Measurements from ENCODE around the gene ARID5B. TPM values are rescaled to one million over a fixed set of nuclear protein-coding genes. Genes with fewer than 3 reads are reported as not detected.
"Not testable (repeated sequence)": the region's sequence is repeated elsewhere in the genome, so short reads cannot be mapped to it uniquely, and the experiment has no call there.

The ARID5B gene
- total and polyA plus RNA-seq, 2 donors (not counting 1 experiment from before 2014, with no cell fraction given) = 22.4 to 237 TPM

GRCh38 chr10:61866700-61867368 is 34.7 kb upstream of the ARID5B start:
- H3K9me3 ChIP-seq (ENCODE audit: control extremely low read depth in 1 of 3, control insufficient read depth in 2 of 3, insufficient read depth in 1 of 3, low read length in 2 of 3) = no peaks in the 10 kb centered on the region
- Mint-ChIP-seq H3K4me1 (peaks cover 8% of the 10 kb centered on the region), H3K4me3 (peak overlapping the region; percentile 86), H3K27me3 (no peaks in the 10 kb centered on the region), H3K9me3 (ENCODE audit: insufficient read depth) (no peaks in the 10 kb centered on the region), H3K27ac (peak overlapping the region; percentile 78)
- TF ChIP-seq EZH2 (IDR thresholded peaks at IDR 0.05; ENCODE audit: borderline replicate concordance, insufficient read depth, low read depth, low read length, poor library complexity, severe bottlenecking) (no peak), CTCF (IDR thresholded peaks at IDR 0.05) (no peak)
- no peaks in the 10 kb centered on the region for H4K20me1 ChIP-seq (ENCODE audit: control insufficient read depth, insufficient read depth, low read length, poor library complexity, severe bottlenecking)
- no peaks in the 10 kb centered on the region for H3K36me3 ChIP-seq (replicated peaks in 1 of 2; ENCODE audit: control extremely low read depth in 1 of 2, control insufficient read depth in 1 of 2, extremely low read depth in 1 of 2, insufficient read depth in 2 of 2, low read length in 1 of 2)
- ChIA-PET CTCF (interaction anchor here (1.5 to 2.3 kb wide), 3 partner anchors 105 to 378 kb away, joined by 4 to 23 read pairs (median 6); no protein-coding TSS in a partner anchor), POLR2A (no interaction called here)
- H3K4me3 ChIP-seq (ENCODE audit: control extremely low read depth in 1 of 5, extremely low read depth in 1 of 5, insufficient read depth in 1 of 5, low read depth in 2 of 5, low read length in 4 of 5) = peak overlapping the region; percentile 30 to 59 (median 43)
- H3K27me3 ChIP-seq (replicated peaks in 1 of 4; ENCODE audit: control extremely low read depth in 1 of 4, control insufficient read depth in 3 of 4, insufficient read depth in 4 of 4, low read length in 3 of 4) = no peaks in the 10 kb centered on the region
- peak overlapping the region in 1 of 2 donors; percentile 43 for H3K27ac ChIP-seq (ENCODE audit: low read length in 2 of 2)
- peaks cover 3 to 4% of the 10 kb centered on the region in 2 donors for H3K4me1 ChIP-seq (ENCODE audit: control insufficient read depth in 2 of 2, insufficient read depth in 2 of 2, low read length in 2 of 2)
- intact Hi-C loops (cut with micrococcal nuclease) = loop anchor here (5.0 kb wide), 1 partner anchor 115 kb away; no protein-coding TSS in a partner anchor
- WGBS (ENCODE audit: insufficient coverage) = 90% methylated on average over 2 of the region's 3 CpGs
- peak overlapping the region; percentile 81 for H2AFZ ChIP-seq (ENCODE audit: insufficient read depth, low read depth, low read length, poor library complexity, severe bottlenecking)
- ATAC-seq (ENCODE audit: low read depth) (no peak), DNase-seq (peak; percentile 8)
- H3K4me2 ChIP-seq (replicated peaks; ENCODE audit: low read depth, low read length, poor library complexity, severe bottlenecking) = peak overlapping the region; percentile 72
- peak overlapping the region; percentile 49 for H3K9ac ChIP-seq (ENCODE audit: low read length)
- H3K79me2 ChIP-seq (ENCODE audit: control insufficient read depth, insufficient read depth, low read length) = no peaks in the 10 kb centered on the region

- POLR2A ChIA-PET; H3K4me1 Mint-ChIP-seq; H3K27me3 ChIP-seq (replicated peaks in 1 of 4; ENCODE audit: control extremely low read depth in 1 of 4, control insufficient read depth in 3 of 4, insufficient read depth in 4 of 4, low read length in 3 of 4); H3K36me3 ChIP-seq (replicated peaks in 1 of 2; ENCODE audit: control extremely low read depth in 1 of 2, control insufficient read depth in 1 of 2, extremely low read depth in 1 of 2, insufficient read depth in 2 of 2, low read length in 1 of 2); H3K79me2 ChIP-seq (ENCODE audit: control insufficient read depth, insufficient read depth, low read length); ATAC-seq (ENCODE audit: low read depth); H3K9me3 Mint-ChIP-seq (ENCODE audit: insufficient read depth); H3K9me3 ChIP-seq (ENCODE audit: control extremely low read depth in 1 of 3, control insufficient read depth in 2 of 3, insufficient read depth in 1 of 3, low read length in 2 of 3); H3K4me1 ChIP-seq (ENCODE audit: control insufficient read depth in 2 of 2, insufficient read depth in 2 of 2, low read length in 2 of 2); H3K27me3 Mint-ChIP-seq; H4K20me1 ChIP-seq (ENCODE audit: control insufficient read depth, insufficient read depth, low read length, poor library complexity, severe bottlenecking): not testable (repeated sequence)
- intact Hi-C loops (cut with micrococcal nuclease) = loop anchor here (5.0 kb wide), 1 partner anchor 115 kb away; no protein-coding TSS in a partner anchor
- H3K4me3 Mint-ChIP-seq = peak overlapping the region; percentile 86
- H3K27ac Mint-ChIP-seq = peak overlapping the region; percentile 78
- H3K9ac ChIP-seq (ENCODE audit: low read length) = peak overlapping the region; percentile 49
- peak overlapping the region; percentile 81 for H2AFZ ChIP-seq (ENCODE audit: insufficient read depth, low read depth, low read length, poor library complexity, severe bottlenecking)
- H3K27ac ChIP-seq (ENCODE audit: low read length in 2 of 2) = peak overlapping the region in 1 of 2 donors; percentile 43
- H3K4me3 ChIP-seq (ENCODE audit: control extremely low read depth in 1 of 5, extremely low read depth in 1 of 5, insufficient read depth in 1 of 5, low read depth in 2 of 5, low read length in 4 of 5) = peak overlapping the region; percentile 30 to 59 (median 43)
- CTCF ChIA-PET = interaction anchor here (1.2 to 2.3 kb wide), 4 partner anchors 30 to 378 kb away, joined by 4 to 23 read pairs (median 5); no protein-coding TSS in a partner anchor
- WGBS (ENCODE audit: insufficient coverage) = 31% methylated on average over 20 of the region's 22 CpGs
- H3K4me2 ChIP-seq (replicated peaks; ENCODE audit: low read depth, low read length, poor library complexity, severe bottlenecking) = peak overlapping the region; percentile 72
- DNase-seq = peak; percentile 37
Observed at GRCh38 chr10:61867374-61867773, 34.1 kb upstream of the ARID5B start.

GRCh38 chr10:61867817-61868216 is 33.7 kb upstream of the ARID5B start:
- intact Hi-C loops (cut with micrococcal nuclease) = loop anchor here (5.0 kb wide), 1 partner anchor 116 kb away; no protein-coding TSS in a partner anchor
- H3K4me1 Mint-ChIP-seq; H3K27me3 ChIP-seq (replicated peaks in 1 of 4; ENCODE audit: control extremely low read depth in 1 of 4, control insufficient read depth in 3 of 4, insufficient read depth in 4 of 4, low read length in 3 of 4); ATAC-seq (ENCODE audit: low read depth); H3K36me3 ChIP-seq (replicated peaks in 1 of 2; ENCODE audit: control extremely low read depth in 1 of 2, control insufficient read depth in 1 of 2, extremely low read depth in 1 of 2, insufficient read depth in 2 of 2, low read length in 1 of 2); H4K20me1 ChIP-seq (ENCODE audit: control insufficient read depth, insufficient read depth, low read length, poor library complexity, severe bottlenecking); H3K9me3 ChIP-seq (ENCODE audit: control extremely low read depth in 1 of 3, control insufficient read depth in 2 of 3, insufficient read depth in 1 of 3, low read length in 2 of 3); H3K27me3 Mint-ChIP-seq; H3K27ac ChIP-seq (ENCODE audit: low read length in 2 of 2); H3K79me2 ChIP-seq (ENCODE audit: control insufficient read depth, insufficient read depth, low read length); H3K4me1 ChIP-seq (ENCODE audit: control insufficient read depth in 2 of 2, insufficient read depth in 2 of 2, low read length in 2 of 2); H3K9me3 Mint-ChIP-seq (ENCODE audit: insufficient read depth): not testable (repeated sequence)
- ChIA-PET POLR2A (interaction anchor here (0.6 to 1.0 kb wide), 2 partner anchors 35 to 36 kb away, joined by 3 to 5 read pairs; no protein-coding TSS in a partner anchor), CTCF (interaction anchor here (0.7 to 2.3 kb wide), 8 partner anchors 10 to 396 kb away, joined by 3 to 23 read pairs (median 4); no protein-coding TSS in a partner anchor)
- peak overlapping the region; percentile 86 for H3K4me3 Mint-ChIP-seq
- Histone ChIP-seq H2AFZ (ENCODE audit: insufficient read depth, low read depth, low read length, poor library complexity, severe bottlenecking) (peak overlapping the region; percentile 81), H3K4me3 (ENCODE audit: control extremely low read depth in 1 of 5, extremely low read depth in 1 of 5, insufficient read depth in 1 of 5, low read depth in 2 of 5, low read length in 4 of 5) (peak overlapping the region in 3 of 5 experiments; percentile 22 to 59 (median 54)), H3K4me2 (replicated peaks; ENCODE audit: low read depth, low read length, poor library complexity, severe bottlenecking) (peak overlapping the region; percentile 26), H3K9ac (ENCODE audit: low read length) (peak overlapping the region; percentile 31)
- DNase-seq = peak; percentile 67
- peak overlapping the region; percentile 82 for H3K27ac Mint-ChIP-seq
- WGBS (ENCODE audit: insufficient coverage) = 19% methylated on average over 6 of the region's 25 CpGs

All from B cell (primary cell).